Measurements from ENCODE around the gene ITPK1.

DNA sequence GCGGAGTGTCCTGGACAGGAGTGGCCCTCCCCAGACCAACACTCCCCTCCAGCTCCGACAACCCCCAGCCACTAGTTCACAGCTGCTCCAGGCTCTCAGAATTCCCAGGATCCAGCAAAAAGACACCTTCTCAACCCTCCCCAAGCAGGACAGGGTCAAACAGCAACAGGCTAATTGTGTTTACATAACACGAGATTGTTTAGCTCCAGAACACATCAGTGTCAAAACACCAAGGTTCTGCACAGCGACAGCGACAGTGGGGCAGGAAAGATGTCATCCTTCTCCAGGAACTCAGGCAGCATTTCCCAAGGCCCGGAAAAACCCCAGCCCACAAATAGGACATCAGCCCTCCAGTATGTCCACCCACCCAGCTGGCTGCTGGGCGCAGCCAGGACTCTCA is 16.5 kb downstream of the ITPK1 start:
- TF ChIP-seq EP300 (IDR thresholded peaks at IDR 0.05): no peak
- no peak for TF ChIP-seq CTCF (IDR thresholded peaks at IDR 0.05)
- TF ChIP-seq POLR2A (IDR thresholded peaks at IDR 0.05): no peak
- TF ChIP-seq POLR2AphosphoS5 (IDR thresholded peaks at IDR 0.05): no peak

All from stomach (tissue), 4 donors.